ENCODE results near the gene GALNT15.

Gene GALNT15

DNA sequence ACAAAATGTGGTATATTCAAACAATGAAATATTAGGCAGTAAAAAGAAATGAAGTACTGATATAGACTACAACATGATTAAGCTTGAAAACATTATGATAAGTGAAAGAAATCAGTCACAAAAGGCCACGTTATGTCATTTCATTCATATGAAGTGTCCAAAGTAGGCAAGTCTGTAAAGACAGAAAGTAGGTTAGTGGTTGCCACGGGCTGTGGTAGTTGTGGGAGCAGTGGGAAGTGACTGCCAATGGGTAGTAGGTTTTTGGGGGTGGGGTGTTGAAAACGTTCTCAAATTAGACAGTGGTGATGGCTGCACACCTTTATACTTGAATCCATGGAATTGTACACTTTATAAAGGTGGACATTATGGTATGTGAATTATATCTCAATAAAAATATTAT is 12.1 kb downstream of the GALNT15 start:
- TF ChIP-seq, protein P1, sequence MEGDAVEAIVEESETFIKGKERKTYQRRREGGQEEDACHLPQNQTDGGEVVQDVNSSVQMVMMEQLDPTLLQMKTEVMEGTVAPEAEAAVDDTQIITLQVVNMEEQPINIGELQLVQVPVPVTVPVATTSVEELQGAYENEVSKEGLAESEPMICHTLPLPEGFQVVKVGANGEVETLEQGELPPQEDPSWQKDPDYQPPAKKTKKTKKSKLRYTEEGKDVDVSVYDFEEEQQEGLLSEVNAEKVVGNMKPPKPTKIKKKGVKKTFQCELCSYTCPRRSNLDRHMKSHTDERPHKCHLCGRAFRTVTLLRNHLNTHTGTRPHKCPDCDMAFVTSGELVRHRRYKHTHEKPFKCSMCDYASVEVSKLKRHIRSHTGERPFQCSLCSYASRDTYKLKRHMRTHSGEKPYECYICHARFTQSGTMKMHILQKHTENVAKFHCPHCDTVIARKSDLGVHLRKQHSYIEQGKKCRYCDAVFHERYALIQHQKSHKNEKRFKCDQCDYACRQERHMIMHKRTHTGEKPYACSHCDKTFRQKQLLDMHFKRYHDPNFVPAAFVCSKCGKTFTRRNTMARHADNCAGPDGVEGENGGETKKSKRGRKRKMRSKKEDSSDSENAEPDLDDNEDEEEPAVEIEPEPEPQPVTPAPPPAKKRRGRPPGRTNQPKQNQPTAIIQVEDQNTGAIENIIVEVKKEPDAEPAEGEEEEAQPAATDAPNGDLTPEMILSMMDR (IDR thresholded peaks at IDR 0.05): no peak
- H3K4me3 ChIP-seq (ENCODE audit: low read depth in 1 of 2, low read length in 1 of 2): no peak overlapping the region

DNA sequence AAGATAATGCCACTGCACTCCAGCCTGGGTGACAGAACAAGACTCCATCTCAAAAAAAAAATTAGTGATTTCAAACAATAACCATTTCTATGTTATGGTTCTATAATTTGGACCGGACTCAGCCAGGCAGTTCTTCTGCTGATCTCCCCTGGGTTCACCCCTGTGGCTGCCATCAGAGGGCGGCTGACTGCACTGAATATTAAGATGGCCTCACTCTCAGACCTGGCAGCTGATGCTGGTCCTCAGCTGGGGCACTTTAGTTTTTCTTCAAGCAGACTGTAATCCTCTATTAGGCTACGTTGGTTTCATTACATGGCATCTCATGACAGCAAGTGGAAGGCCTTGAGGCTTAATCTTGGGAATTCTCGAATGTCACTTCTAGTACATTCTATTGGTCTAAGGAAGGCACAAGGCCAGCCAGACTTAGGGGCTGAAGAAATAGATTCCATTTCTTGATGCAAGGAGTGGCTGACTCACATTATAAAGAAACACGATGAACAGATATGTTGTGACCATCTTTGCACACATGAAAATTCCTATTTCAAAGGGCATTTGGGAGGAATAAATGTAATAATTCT is 12.8 kb downstream of the GALNT15 start:
- no peak overlapping the region for H3K27ac ChIP-seq
- no peaks in the 10 kb centered on the region for H3K4me1 ChIP-seq (ENCODE audit: control insufficient read depth in 1 of 2, insufficient read depth in 1 of 2, low read depth in 1 of 2, low read length in 1 of 2)
- TF ChIP-seq, protein P1 (IDR thresholded peaks at IDR 0.05): no peak
- H3K9me3 ChIP-seq: no peaks in the 10 kb centered on the region
- no peak overlapping the region for H3K4me3 ChIP-seq (ENCODE audit: low read depth in 1 of 2, low read length in 1 of 2)
- H3K27me3 ChIP-seq: no peaks in the 10 kb centered on the region
- H3K36me3 ChIP-seq: no peaks in the 10 kb centered on the region

More for the DNA sequence above, 12.1 kb downstream of the GALNT15 start:
- H3K4me1 ChIP-seq (ENCODE audit: control insufficient read depth in 1 of 2, insufficient read depth in 1 of 2, low read depth in 1 of 2, low read length in 1 of 2): no peaks in the 10 kb centered on the region
- no peaks in the 10 kb centered on the region for H3K36me3 ChIP-seq
- H3K9me3 ChIP-seq: no peaks in the 10 kb centered on the region
- no peaks in the 10 kb centered on the region for H3K27me3 ChIP-seq
- no peak overlapping the region for H3K27ac ChIP-seq

DNA sequence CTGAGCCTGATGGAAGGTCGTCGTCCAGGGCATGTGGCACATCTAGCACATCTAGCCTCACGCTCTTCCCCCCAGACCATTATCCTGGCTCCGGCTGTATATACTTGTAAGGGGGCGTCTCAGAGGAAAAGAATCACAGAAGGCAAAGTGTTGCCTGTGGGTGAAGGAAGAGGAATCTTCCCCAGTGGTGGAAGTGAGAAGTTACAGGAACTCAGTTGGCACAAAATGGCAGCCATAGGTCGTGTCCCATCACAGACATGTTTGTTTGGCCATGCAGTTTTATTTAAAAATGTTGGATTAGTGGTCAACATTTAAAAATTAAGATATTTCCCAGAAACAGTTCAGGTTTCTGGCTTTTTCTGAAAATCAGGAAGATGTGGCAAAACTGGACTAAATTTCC is 13.6 kb downstream of the GALNT15 start:
- Histone ChIP-seq H3K27ac (no peak overlapping the region), H3K27me3 (no peaks in the 10 kb centered on the region), H3K36me3 (no peaks in the 10 kb centered on the region), H3K4me1 (ENCODE audit: control insufficient read depth in 1 of 2, insufficient read depth in 1 of 2, low read depth in 1 of 2, low read length in 1 of 2) (no peaks in the 10 kb centered on the region), H3K9me3 (no peaks in the 10 kb centered on the region), H3K4me3 (ENCODE audit: low read depth in 1 of 2, low read length in 1 of 2) (no peak overlapping the region)
- TF ChIP-seq, protein P1 (IDR thresholded peaks at IDR 0.05): no peak

DNA sequence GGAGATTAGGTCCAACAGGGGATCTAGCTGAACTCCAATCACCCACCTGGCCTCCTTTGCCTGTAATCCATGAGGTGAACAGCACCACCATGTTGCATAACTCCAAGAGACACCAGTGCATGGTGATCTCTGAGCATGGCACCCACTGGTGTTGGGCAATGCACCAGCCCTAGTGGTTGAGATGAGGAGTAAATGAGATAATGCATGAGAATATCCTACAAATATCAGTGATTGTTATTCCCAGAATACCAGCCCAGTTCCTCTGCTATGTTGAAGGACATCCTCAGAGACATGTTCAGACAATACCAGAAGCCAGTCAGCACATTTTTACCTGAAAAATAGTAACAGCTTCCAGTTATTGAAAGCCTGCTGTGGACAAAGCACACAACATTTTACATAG is 14.7 kb downstream of the GALNT15 start:
- TF ChIP-seq, protein P1 (IDR thresholded peaks at IDR 0.05): no peak
- Histone ChIP-seq H3K4me3 (ENCODE audit: low read depth in 1 of 2, low read length in 1 of 2) (no peak overlapping the region), H3K27me3 (no peaks in the 10 kb centered on the region), H3K27ac (no peak overlapping the region), H3K4me1 (ENCODE audit: control insufficient read depth in 1 of 2, insufficient read depth in 1 of 2, low read depth in 1 of 2, low read length in 1 of 2) (no peaks in the 10 kb centered on the region), H3K36me3 (no peaks in the 10 kb centered on the region), H3K9me3 (no peaks in the 10 kb centered on the region)

DNA sequence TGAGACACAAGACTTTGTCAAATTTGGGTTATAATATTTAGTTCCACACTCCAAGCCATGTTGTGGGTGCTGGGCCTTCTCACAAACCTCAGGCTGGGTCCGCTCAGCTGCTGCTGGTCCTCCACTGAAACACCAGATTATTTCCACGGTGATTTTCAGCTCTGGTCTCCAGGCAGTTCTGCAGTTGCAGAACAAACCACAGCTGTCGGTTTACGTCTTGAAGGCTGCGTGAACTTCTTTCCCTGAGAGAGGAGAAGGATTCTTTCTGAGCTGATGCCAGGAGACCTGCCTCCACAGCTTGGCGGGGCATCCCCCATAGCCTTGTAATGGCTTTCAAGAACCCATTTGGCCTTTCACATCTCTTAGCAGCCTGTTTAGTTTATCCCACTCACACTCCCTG is 16.2 kb downstream of the GALNT15 start:
- H3K4me3 ChIP-seq (ENCODE audit: low read depth in 1 of 2, low read length in 1 of 2): no peak overlapping the region
- TF ChIP-seq, protein P1 (IDR thresholded peaks at IDR 0.05): no peak
- H3K36me3 ChIP-seq: no peaks in the 10 kb centered on the region
- H3K27me3 ChIP-seq: no peaks in the 10 kb centered on the region
- H3K9me3 ChIP-seq: no peaks in the 10 kb centered on the region
- no peaks in the 10 kb centered on the region for H3K4me1 ChIP-seq (ENCODE audit: control insufficient read depth in 1 of 2, insufficient read depth in 1 of 2, low read depth in 1 of 2, low read length in 1 of 2)
- no peak overlapping the region for H3K27ac ChIP-seq

DNA sequence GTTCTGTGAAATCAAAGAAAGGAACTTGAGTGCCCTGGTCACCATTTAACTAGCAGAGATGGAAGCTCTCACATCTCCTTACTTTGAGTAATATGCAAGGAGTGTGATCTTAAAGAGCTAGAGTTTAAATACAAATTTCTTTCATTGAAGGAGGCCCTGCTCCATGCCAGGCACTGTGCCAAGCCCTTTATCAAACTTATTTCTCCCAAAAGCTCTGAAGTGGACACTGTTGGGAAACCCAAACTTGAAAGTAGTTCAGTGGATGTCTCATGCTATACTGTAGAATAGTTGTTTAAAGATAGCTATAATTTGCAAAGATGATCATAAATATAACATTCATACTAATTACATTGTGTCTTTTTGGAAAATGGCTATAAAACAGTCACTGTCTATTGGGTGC is 17.1 kb downstream of the GALNT15 start:
- TF ChIP-seq, protein P1 (IDR thresholded peaks at IDR 0.05): no peak
- H3K36me3 ChIP-seq: no peaks in the 10 kb centered on the region
- no peaks in the 10 kb centered on the region for H3K9me3 ChIP-seq
- H3K4me1 ChIP-seq (ENCODE audit: control insufficient read depth in 1 of 2, insufficient read depth in 1 of 2, low read depth in 1 of 2, low read length in 1 of 2): no peaks in the 10 kb centered on the region
- no peak overlapping the region for H3K4me3 ChIP-seq (ENCODE audit: low read depth in 1 of 2, low read length in 1 of 2)
- no peak overlapping the region for H3K27ac ChIP-seq
- no peaks in the 10 kb centered on the region for H3K27me3 ChIP-seq
